NCI-H2196 treated with DMSO at 0.1 percent for 48 hours (cell line): ENCODE data around the gene ACVR1C.

ENCODE experiments used
- DNase-seq: peaks from one replicate; lab custom pipeline; 2025; ENCODE audit not compliant: unreplicated experiment; lab: John Stamatoyannopoulos, UW

Gene ACVR1C

DNA sequence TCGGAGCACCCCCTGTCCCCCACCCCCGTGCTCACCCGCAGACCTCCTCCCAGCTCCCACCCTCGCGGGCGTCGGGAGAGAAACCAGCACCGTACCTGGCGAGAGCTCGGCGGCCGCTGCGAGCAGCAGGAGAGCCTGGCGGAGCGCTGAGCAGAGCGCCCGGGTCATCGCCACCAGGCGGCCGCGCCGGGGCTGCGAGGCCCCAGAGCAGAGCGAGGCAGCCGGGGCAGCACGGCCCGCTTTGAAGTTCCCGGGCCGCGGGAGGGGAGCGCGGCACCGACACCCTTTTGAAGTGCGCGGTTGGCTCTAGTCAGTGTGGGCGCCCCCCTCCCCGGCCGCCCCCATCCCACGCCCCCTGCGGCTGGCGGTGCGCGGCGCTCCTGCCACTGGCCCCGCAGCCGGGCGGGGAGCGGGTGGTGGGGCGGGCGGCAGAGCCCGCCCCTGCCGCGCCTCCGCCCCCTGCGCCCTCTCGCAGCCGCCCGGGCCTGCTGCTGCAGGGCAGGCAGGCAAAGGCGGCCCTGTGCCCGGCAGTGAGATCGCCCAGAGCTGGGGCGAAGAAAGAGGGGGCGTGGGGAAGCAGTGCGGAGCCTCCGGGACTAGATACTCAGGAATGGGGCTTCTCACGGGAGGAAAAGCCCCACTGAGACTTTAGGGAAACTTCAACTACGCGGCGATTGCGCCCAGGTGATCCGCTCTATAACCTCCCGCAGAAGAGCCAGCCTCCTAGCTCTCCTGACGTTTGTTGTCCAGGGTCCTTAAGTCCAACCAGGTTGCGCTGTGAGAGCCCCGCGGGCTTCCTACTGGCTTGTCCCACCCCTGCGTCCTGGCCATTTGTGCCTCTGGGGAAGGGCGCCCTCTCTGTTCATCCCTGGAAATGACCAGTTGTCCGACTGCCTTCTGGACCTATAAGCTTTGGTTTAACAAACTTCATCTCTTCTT lies at the start of gene ACVR1C:
ACVR1C (minus strand) TSS at position 388 of the 939 bp plus-strand sequence; CDS start at position 168, 220 bp downstream.
- DNase-seq: peak; percentile 63

DNA sequence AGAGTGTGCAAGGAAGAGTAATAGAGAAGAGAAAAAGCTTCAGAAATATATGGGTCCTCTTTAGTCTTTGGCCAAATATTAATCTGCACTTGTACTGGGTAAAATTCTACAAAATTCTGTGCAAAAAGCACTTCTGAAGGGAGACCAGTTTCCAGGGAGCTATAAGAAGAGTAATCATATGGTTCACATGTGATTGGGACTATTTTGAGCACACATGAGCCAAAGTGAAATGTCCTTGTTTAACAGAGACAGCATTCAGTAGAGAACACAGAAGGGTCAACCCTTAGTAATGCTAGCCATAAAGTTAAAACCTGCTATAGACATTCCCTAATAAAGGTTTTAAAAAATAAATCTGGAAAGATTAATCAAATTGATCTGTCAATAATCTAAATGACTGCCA lies 49.3 kb upstream of the ACVR1C start:
- no peak for DNase-seq

DNA sequence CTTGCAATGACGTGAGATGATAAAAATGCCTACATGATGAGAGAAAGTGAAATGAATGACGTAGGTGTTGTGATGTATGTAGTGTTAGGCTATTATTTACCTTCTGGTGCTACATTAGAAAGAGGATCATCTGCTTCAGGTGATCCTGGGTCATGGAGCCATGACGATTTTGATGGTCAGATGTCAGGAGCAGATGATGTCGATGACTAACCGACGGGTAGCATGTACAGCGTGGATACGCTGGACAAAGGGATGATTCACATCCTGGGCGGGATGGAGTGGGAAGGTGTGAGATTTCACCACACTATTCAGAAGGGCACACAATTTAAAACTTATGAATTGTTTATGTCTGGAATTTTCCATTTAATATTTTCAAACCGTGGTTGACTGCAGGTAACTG lies 43.5 kb upstream of the ACVR1C start:
- DNase-seq: no peak

DNA sequence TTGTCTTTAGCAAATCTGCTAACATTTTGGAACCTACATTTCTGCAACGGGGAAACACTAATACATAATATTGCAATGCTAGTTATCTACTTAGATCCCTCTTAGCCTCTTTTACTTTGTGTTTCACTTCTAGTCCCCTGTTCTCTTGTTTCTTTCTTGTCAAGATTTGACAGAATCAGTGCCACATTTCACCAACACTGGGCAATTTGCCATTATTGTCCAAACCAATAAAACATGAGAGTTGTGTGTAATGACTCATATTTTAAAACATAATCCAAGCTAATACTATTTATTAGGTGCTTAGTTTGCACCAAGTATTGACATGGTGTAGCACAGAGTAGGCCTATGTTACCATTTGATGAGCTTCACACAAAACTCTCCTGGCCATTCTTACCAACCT lies 33.7 kb upstream of the ACVR1C start:
- DNase-seq: no peak

DNA sequence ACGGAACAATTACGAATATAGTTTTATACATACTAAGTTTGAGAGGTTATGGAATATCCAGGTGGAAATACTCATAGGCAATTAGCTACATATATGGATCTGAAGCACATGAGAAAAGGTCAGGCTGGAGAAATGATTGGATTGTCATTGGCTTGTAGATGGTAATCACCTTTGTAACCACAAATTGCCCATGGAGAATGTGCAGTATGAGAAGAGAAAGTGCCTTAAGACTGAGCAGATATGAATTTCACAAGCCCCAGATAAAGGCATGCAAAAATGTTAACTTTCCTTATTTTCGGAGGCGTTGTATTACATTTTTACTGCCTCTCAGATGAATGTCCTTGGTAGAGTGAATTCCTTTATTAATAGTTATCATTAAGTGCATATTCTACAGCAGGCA lies 33.1 kb upstream of the ACVR1C start:
- no peak for DNase-seq

DNA sequence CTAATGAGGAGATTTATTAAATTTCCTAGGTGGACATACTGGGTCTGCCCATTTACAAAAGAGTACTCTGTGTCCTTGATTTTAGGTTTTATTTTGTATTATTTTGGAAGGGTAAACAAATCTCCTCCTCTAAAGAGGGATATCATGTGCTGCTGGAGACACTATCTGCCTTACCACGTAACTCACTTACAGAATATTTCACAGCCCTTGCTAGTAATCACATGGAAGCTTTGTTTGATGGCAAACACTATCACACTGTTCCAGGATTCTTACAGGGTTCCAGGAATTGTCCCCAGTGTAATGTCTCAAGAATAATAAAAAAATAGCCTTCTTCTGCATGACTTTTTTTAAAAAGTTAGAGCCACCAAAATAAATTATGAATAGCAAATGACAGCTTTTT lies 29.2 kb upstream of the ACVR1C start:
- no peak for DNase-seq

DNA sequence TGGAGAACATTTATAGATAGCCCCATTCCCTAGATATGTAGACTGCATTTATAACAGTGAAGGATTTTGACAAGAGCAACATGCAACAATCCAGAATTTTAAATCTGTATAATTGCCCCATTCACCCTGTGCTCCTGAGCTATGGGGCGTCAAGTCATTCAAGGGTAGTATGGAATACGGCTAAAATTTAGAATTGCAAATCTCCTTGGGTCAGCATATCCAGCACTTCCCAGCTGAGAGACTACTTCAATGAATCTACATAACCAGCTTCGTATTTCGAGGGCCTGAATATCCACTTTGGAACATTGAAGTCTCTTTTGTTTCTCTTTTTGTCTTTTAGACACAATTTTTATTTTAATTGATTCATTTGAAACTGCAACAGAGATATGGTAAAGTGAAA lies 28.4 kb upstream of the ACVR1C start:
- no peak for DNase-seq

DNA sequence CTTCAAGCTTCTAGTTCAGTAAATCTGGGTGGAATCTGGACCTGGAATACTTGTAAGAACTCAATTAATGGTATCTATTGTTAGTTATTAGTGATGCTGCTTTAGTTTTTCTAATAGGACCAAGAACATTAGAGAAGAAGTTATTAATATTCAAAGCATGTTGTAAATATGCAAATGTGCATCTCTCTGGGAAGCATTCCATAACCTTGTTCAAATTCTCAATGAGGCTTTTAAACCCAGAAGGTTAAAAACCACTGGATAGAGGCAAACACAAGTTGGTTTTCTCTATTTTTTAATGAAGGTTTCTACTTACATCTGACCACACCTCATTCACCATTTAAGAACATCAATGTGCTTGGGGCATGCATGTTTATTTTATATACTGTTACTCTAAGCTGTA lies 16.1 kb upstream of the ACVR1C start:
- DNase-seq: no peak

DNA sequence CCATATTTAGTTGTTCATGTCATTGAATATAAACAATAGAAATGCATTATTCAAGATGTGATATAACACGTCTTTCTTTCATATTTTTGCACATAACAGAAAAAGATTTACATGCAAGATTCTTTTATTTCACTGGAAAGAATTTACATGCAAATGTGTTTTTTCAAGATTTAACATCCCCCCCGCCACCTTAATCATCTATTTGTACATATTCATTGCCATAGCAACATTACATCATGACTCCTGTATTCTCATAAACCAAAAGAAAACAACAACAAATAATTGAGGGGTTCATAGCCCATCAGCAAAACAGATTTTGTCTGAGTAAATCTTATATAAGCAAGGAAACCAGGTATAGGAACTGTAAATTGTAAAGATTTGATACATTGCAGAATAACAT lies 3.2 kb upstream of the ACVR1C start:
- DNase-seq: no peak

DNA sequence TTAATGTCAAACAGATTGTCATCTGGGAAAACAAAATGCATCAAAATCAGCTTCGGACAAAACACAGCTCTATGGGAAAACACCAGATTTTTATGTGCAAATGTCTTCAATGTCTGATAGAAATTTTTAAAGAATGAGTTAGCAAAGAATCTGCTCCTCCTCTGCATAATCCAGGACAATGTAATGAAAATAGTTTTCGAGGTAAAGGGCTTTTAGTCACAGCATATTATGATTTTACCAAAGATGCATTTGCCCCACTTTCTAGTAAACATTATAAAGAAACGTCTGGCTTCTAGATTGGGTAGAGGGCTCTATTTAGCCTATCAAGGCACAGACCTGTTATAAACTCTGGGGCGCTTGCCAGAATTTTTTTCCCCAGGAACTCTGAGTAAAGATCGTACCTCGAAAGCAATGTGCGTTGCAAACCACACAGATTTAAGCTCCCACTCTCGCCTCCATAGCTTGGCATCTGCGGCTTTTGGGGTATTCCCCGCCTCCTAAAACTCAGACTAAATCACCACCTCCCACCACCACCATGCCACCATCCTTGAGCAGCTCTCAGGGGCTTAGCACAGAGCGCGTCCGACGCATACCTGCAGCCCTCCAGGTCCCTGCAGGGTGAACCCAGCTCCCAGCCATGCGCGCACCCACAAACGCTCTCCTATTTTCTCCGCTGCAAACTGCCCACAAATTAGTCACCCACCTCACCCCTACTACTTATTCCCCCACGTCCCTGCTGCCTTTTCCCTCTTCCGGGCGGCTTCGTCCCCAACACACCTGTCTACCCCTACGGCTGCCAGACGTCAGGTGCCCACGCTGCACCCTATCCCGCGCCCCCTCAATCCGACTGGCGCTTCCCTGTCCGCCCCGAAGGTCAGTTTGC lies 829 bp downstream of the ACVR1C start:
- DNase-seq: no peak

DNA sequence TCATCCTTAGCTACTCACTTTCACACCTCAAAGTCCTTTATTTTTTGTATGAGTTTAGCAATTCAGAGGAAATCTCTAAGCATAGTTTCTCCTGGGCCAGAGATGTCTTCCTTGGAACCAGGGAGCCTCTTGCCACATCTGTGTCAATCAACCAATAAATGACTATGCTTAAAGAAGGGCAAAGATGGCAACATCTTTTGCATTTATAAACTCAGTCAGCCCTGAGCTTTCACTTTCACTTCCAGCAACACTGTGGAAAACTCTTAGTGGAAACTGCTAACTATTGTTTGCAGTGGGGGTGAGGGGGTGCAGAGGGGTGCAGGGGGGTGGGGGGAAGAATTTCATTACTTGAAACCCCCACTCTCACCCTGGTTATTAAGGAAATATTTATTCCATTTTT lies 3.4 kb downstream of the ACVR1C start:
- no peak for DNase-seq

DNA sequence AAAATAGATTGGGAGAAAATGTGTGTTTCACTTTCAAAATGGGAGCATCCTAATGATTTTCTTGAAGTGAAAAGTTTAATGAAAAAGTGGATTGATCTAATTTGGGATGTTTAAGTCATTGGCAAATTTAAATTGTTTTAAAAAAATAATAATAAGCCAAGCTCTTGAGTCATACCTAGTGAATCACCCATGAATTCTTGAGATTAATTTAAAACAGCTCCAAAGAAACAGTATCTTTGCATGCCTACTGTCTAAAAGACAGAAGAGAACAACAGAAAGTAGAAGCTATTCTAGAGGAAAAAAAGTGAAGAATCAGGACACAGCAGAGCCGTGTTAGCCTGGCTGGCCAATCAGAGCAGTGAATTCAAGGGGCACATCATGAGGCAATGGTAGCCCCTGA lies 7.7 kb downstream of the ACVR1C start:
- no peak for DNase-seq

DNA sequence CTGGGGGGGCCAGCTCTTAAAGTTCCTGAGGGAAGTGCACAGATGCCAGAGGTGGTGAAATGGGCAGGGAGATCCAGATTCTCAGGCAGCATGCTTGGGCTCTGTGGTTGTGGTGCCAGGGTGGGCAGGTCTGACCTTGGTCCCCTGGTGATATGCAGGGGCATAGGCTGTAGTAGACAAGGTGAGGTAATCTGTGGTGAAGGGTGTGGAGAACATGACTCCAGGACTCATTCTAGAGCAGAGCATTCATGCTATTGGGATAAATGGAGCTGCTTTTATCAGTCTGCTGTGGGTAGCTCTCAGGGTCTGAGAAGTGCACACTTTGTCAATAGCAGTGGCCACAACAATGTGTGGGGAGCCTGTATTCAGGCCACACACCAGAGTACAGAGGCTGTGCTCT lies 16.9 kb downstream of the ACVR1C start:
- no peak for DNase-seq

DNA sequence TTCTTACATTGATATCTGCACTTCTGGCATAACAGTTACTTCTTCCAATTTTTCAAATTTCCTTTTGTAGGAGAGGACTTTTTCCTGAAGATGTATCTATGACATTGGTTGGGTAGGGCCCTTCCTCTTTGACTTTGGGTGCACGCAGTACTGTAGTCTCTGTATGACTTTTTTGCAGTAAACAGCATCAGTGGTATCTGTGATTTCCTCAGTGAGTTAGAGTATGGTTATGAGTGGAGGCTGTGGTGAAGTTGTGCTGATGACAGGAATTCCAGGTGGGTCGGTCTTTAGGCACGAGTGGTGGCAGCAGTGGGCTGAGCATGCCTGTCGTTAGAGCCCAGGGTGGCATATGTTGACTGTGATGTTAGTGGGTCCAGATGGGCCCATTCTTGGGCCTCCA lies 17.6 kb downstream of the ACVR1C start:
- no peak for DNase-seq

DNA sequence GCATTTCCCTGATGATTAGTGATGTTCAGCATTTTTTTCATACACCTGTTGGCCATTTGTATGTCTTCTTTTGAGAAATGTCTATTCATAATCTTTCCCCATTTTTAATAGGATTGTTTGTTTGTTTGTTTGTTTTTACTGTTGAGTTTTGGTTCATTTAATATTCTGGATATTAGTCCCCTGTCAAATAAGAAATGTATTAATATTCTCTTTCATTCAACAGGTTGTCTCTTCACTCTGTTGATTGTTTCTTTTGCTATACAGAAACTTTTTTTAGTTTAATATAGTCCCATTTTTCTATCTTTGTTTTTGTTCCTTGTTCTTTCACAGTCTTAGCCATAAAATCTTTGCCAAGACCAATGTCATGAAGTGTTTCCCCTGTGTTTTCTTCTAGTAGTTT lies 22.1 kb downstream of the ACVR1C start:
- DNase-seq: no peak

DNA sequence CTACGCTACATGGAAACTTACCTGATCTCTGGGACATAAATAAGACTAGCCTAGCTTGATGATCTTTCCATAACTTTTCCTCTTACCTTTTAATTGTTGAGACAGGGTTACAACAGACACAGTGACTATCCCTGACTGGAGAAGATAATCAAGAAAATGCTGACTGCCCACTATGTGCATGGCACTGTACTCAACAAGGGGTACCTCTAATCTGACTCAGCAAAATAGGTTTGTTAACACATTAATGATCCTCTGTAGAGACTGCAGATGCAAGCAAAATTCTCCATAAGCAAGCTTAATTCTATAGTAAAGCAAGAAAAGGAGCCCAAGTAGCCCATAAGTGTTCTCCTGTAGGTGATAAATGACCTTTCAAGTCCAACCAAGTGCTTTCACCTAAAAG lies 25.5 kb downstream of the ACVR1C start:
- no peak for DNase-seq

DNA sequence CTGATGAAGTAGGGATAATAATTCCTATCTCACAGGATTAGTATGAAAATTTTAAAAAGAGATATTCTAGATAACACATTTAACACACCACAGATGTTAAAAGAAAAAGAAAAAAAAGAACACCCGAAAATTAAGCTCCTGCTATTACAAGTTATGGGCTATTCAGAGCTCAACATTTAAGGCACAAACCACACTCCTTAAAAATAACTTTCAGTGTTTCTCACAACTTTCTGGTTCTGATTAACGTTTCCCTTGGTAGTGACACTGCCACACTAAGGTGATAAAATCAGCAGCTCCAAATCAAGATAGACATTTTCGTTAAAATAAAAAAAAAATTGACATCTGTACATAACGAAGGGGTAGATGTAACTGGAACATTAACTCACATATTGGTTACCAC lies 26.9 kb downstream of the ACVR1C start:
- DNase-seq: no peak

DNA sequence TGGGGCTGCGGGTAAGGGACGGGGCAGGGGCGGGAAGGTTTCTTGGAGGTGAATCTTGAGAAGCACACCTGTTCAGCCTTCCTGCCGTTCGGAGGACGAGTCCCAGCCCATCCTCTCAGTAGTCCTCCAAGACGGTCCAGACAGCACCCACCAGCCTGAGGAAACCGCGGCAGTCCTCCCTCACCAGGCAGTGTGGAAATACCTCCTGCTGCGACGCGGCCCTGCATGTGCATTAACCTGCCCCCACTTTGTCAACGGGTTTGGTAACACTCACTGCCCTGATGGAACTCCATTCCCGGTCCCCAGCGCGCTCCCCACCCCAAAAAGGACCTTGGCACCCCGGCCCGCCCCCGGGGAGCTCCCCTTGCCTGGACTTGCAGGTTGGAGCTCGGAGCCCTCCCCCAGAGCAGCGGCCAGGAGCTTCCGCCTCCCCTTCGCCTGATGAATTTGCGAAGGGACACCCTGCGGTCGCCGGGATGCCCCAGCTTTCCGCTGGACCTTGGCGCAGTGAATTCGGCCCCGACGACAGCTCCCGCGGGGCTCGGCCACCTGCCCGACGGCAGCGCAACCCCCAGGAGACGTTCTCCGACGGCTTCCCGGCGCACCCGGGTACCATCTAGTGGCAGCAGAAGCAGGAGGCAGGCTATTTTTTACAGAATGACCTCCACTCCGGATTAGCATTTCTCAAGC lies 31.5 kb downstream of the ACVR1C start:
- DNase-seq: no peak

DNA sequence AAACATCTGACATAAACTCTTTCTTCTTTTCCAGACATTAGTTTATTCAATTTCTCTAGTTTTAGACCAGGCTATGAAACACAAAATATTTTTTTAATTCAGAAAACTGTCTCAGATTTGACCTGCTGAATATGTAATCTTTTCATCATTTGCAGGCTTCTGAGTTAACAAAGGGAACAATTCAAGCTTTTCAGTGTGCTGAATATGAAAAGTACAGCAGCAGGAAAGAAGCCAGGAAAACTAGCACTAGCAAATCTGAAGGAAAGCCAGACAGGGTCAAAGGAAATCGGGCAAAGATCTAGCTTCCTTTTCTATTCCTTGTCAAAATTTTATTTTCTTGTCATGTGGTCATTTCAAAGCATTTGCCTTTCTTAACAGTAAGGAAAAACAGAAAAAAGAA lies 35.3 kb downstream of the ACVR1C start:
- no peak for DNase-seq

DNA sequence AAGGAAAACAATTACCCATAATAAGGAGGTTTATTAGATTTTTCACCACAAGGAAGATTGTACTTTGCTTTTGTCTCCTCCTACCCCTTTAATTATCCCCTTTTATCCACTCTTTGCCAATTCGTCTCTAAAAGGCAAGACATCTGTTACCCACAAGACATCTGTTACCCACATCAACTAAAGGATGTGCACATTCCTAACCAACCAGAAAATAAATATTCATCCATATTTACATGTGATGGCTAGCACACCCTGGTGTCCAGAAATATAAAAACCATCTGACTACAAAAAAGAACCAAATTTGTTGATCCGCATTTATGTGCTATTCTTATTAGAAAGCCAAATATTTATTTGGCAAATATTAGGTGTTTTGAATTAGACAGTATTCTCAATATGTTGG lies 35.7 kb downstream of the ACVR1C start:
- no peak for DNase-seq

DNA sequence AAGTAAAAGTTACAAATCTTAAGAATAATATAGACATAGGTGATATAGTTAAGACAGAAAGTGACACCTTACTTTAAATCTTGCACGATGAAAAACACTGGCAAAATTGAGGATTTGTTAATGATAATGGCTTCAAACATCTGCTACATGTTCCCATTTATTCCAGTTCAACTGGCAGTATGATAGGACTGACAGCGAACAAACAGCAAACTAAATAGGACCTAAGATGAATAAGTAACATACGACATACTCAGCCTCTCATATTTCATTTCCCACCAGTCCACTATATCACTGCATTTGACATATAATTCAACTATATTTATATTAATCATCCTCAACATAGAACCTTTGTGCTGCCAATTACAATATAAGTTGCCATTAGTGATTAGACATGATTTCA lies 36.3 kb downstream of the ACVR1C start:
- no peak for DNase-seq
